DND-41 (cell line): ENCODE results near the gene DLK1.

Experiments used
- EZH2 ChIP-seq: IDR thresholded peaks from 3 replicates; pipeline ENCODE4 v1.6.1; 2012; ENCODE audit warnings: borderline replicate concordance, low read depth, mild to moderate bottlenecking, moderate library complexity, low read length, inconsistent platforms; ENCODE audit not compliant: severe bottlenecking
- TF ChIP-seq, protein P1 (sequence below): IDR thresholded peaks from 2 replicates; pipeline ENCODE4 v1.5.1; 2012; ENCODE audit warnings: borderline replicate concordance, low read length, moderate library complexity, mild to moderate bottlenecking; ENCODE audit not compliant: poor library complexity, severe bottlenecking; ENCODE audit errors: extremely low read depth

DNA sequence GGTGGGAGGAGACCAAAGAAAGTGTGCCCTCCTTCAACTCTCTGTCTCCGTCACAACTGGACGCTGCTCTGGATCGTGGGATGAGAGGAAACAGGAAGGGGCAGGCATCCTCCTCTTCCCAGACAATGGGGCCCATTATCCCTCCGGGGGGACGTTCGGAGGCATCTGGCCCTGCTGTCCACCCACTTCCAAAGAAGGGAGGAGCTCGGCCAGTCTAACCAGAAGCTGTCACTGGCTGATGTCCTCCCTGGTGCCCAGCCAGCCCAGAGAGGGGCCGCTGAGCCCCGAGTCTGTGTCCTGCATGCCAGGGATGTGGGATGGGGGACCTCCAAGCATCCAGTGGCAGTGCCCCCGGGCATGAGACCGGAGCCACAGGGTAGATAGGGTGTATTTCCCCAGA, 59.4 kb downstream of the DLK1 start:
- TF ChIP-seq, protein P1, sequence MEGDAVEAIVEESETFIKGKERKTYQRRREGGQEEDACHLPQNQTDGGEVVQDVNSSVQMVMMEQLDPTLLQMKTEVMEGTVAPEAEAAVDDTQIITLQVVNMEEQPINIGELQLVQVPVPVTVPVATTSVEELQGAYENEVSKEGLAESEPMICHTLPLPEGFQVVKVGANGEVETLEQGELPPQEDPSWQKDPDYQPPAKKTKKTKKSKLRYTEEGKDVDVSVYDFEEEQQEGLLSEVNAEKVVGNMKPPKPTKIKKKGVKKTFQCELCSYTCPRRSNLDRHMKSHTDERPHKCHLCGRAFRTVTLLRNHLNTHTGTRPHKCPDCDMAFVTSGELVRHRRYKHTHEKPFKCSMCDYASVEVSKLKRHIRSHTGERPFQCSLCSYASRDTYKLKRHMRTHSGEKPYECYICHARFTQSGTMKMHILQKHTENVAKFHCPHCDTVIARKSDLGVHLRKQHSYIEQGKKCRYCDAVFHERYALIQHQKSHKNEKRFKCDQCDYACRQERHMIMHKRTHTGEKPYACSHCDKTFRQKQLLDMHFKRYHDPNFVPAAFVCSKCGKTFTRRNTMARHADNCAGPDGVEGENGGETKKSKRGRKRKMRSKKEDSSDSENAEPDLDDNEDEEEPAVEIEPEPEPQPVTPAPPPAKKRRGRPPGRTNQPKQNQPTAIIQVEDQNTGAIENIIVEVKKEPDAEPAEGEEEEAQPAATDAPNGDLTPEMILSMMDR, result no peak
- no peak for TF ChIP-seq EZH2
